Activated T-cell treated with anti-CD3 and anti-CD28 coated beads for 24 hours (primary cell): ENCODE measurements around the gene OR9Q1.
"Not testable (repeated sequence)": the region's sequence is repeated elsewhere in the genome, so short reads cannot be mapped to it uniquely, and the experiment has no call there.

Experiments used
- DNase-seq: peaks from one replicate; pipeline ENCODE4 v3.0.0-alpha.2; 2020; ENCODE audit warnings: low read depth

Gene OR9Q1, protein sequence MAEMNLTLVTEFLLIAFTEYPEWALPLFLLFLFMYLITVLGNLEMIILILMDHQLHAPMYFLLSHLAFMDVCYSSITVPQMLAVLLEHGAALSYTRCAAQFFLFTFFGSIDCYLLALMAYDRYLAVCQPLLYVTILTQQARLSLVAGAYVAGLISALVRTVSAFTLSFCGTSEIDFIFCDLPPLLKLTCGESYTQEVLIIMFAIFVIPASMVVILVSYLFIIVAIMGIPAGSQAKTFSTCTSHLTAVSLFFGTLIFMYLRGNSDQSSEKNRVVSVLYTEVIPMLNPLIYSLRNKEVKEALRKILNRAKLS

DNA sequence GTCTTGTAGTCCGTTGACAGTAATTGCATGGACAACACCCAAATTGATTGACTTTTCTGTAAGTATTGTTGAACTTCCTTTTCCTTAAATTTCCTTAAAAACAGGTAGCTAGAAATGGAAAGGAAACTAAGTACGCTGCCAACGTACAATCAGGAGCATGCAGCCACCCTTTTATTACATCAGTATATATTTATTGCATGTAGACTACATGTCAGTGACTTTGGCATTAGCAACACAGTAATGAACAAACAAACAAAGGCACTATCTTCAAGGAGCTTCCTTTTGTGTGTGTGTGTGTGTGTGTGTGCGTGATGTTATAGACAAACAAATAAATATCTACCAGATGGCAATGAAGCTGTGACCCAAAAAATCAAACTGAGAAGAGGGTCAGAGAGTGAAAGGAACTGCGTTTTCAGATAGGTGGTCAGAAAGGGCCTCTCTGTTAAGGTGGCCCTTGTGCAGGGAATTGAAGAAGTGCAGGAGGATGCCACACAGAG, at the start of gene OR9Q1:
TSS of gene OR9Q1 (plus strand) at position 447 of the 497 bp plus-strand sequence. CDS start 155,564 bp downstream, outside the sequence.
- DNase-seq, result no peak

GRCh38 chr11:57974132-57974531, 49.5 kb upstream of the OR9Q1 start:
- no peak for DNase-seq

- DNase-seq, result no peak
These were observed 48.7 kb upstream of the OR9Q1 start for GRCh38 chr11:57974848-57975601.

GRCh38 chr11:57977709-57978108, 46.0 kb upstream of the OR9Q1 start:
- DNase-seq, result no peak

GRCh38 chr11:57978686-57979531, 44.8 kb upstream of the OR9Q1 start:
- no peak for DNase-seq

- DNase-seq, result no peak
These were observed 44.1 kb upstream of the OR9Q1 start for GRCh38 chr11:57979532-57980079.

- no peak for DNase-seq
These were observed 43.5 kb upstream of the OR9Q1 start for GRCh38 chr11:57980201-57980600.

DNA sequence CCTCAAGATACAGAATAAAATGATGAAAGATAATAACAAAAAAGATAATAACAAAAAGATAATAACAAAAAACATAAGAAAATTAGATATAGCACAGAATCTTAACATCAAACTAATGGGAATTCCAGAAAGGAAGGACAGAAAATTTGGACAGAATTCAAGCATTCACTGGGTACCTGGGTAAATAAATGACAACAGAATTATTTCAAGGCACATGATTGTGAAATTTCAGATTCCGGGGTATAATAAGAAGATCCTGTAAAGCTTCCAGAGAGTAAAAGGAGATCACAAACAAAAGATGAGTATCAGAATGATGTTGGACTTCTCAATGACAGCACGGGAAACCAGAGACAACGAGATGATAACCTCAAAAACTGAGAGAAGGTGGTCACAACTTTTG, 42.1 kb upstream of the OR9Q1 start:
- no peak for DNase-seq

GRCh38 chr11:57982776-57983175, 40.9 kb upstream of the OR9Q1 start:
- no peak for DNase-seq

DNA sequence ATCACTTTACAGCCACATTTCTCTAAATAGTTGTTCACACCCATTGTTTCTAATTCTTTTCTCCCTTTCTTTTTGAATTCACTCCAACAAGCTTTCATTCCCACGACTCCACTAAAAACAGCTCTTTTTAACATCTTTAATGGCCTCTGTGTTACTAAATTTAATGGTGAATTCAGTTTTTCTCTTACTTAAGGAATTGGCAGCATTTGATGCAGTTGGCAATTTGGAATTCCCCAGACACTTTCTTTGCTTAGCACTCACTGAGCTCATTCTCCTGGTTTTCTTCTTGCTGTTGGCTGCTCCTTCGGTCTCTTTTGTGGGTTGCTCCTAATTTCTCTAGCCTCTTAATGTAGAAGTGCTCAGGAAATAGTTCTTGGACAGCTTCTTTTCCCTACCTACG, 40.5 kb upstream of the OR9Q1 start:
- DNase-seq, result no peak

GRCh38 chr11:57999523-57999922, 24.2 kb upstream of the OR9Q1 start:
- DNase-seq, result not testable (repeated sequence)

DNA sequence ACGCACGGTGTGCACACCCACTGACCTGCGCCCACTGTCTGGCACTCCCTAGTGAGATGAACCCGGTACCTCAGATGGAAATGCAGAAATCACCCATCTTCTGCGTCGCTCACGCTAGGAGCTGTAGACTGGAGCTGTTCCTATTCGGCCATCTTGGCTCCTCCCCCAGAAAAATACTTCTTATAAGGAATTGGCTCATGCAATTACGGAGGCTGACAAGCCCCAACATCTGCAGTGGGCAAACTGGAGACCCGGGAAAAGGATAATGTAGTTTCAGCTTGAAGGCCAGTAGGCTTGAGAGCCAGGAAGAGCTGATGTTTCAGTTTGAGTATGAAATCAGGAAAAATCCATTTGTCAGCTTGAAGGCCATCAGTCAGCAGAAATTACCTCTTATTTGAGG, 23.7 kb upstream of the OR9Q1 start:
- not testable (repeated sequence) for DNase-seq

GRCh38 chr11:58000699-58001098, 23.0 kb upstream of the OR9Q1 start:
- DNase-seq, result no peak

- DNase-seq, result no peak
These were observed 20.6 kb upstream of the OR9Q1 start for GRCh38 chr11:58003036-58003435.

GRCh38 chr11:58003591-58003990, 20.1 kb upstream of the OR9Q1 start:
- no peak for DNase-seq

DNA sequence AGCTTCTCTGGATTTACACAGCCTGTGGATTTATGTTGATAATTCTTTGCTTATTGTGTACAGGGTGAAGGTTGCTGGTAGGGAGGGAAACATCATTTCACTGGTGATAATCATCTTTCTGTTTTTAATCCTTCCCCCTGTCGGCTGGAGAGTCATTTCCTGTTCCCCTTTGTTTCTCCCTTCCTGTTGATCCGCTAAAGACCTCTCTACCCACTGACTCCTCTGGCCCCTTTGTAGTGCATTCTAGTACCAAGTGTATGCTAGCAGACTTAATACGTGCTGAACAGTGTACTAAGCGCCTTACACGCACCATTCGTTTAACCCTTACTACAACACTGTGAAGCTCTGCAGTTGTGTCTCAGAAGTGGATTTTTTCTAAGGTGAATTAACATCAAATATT, 19.0 kb upstream of the OR9Q1 start:
- DNase-seq, result no peak

DNA sequence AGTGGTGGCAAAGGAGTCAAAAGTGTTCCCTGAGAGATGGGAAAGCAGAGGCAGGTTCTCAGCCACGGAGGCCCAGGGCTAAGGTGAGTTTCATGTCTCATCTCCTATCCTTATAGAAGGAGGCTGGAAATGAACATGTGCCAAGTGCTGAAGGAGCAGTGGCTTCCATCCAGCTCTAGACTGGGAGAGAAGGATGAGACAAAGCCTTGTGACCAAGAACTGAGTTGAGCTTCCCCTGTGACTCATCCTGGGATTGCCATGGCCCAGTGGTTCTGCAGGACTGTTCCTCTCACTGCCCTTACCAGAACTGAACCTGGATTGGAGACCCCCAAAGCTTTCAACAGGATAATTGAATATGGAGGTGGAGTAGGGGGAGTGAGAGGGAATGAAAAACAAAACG, 16.7 kb upstream of the OR9Q1 start:
- no peak for DNase-seq

- DNase-seq, result no peak
These were observed 11.9 kb upstream of the OR9Q1 start for GRCh38 chr11:58011771-58012170.

DNA sequence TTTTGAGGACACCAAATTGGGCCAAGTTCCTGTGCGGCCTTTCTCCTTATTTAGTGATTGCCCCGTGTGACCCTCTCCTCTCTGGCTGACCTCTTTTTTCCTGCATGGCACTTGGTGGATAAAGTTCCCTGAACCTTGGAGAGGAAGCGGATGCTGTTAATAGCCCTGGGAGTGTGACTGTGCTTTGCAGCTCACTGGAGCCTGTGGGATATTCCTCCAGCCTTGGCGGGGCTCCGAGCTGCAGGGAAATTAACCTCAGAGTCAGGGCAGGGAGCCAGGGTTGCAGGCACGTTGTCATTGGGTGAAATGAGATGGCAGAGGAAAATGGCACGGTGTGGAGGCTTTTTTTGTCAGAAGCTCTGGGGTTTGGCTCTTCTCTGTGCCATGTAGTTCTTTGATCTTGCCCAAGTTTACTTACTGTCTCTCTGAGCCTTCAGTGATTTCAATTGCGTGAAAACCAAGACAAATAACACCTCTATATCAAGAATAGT, 965 bp downstream of the OR9Q1 start:
- no peak for DNase-seq

DNA sequence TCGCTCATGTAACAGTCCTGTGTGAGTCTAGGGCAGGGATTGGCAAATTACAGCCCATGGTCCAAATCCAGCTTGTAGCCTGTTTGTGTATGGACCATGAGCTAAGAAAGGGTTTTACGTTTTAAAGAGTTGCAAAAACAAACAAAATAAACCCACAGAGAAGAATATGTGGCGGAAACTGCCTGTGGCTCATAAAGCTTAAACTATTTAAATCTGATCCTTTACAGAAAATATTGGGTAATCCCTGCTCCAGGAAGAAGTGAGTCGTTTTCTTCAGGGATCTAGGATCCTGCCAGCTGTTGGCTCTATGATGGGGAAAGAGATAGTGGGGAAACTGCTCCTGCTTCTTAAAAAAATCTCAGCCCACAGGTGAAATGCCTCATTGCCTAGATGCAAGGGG, 3.7 kb downstream of the OR9Q1 start:
- no peak for DNase-seq

DNA sequence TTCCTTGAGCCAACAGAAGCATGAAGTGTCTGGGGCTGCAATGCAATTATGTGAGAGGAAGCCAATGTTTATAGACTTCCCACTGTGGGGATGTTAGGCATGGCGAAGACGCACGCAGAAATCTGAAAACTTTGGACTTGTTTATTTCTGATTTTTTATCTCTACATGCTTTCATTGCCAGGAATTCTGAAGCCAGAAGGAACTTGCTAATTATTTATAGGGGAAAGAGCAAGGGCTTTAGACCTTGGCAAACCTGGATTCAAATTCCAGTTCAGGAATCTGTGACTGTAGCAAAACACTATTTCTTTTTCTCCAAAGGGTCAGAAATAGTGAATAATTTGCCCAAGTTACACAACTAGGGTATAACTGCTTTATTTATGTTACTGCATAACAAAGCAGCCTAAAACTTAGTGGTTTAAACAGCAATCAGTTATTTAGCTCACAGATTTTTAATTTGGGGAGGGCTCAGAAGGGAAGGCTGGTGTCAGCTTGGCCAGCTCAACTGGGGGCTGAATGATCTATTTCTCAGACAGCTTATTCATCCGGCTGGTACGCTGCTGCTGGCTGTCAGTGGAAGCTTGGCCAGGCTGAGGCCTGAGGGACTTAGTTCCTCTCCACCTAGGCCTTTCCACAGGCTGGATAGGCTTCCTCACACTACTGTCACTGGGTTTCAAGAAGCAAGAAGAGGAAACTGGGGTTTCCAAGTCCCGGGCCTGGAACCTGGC, 5.2 kb downstream of the OR9Q1 start:
- DNase-seq, result no peak
